Activated CD4-positive, alpha-beta T cell treated with anti-CD3 and anti-CD28 coated beads, Interleukin-10, Interleukin-2, amounts not matched to agents 100 ng/mL and 50 ng/mL, durations not matched to agents 16 hours and 8 hours (primary cell): ENCODE results near the gene STK11IP.

Source experiments
- DNase-seq: peaks from one replicate; pipeline ENCODE4 v3.0.0-alpha.2; 2020

Gene STK11IP, protein sequence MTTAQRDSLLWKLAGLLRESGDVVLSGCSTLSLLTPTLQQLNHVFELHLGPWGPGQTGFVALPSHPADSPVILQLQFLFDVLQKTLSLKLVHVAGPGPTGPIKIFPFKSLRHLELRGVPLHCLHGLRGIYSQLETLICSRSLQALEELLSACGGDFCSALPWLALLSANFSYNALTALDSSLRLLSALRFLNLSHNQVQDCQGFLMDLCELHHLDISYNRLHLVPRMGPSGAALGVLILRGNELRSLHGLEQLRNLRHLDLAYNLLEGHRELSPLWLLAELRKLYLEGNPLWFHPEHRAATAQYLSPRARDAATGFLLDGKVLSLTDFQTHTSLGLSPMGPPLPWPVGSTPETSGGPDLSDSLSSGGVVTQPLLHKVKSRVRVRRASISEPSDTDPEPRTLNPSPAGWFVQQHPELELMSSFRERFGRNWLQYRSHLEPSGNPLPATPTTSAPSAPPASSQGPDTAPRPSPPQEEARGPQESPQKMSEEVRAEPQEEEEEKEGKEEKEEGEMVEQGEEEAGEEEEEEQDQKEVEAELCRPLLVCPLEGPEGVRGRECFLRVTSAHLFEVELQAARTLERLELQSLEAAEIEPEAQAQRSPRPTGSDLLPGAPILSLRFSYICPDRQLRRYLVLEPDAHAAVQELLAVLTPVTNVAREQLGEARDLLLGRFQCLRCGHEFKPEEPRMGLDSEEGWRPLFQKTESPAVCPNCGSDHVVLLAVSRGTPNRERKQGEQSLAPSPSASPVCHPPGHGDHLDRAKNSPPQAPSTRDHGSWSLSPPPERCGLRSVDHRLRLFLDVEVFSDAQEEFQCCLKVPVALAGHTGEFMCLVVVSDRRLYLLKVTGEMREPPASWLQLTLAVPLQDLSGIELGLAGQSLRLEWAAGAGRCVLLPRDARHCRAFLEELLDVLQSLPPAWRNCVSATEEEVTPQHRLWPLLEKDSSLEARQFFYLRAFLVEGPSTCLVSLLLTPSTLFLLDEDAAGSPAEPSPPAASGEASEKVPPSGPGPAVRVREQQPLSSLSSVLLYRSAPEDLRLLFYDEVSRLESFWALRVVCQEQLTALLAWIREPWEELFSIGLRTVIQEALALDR

DNA sequence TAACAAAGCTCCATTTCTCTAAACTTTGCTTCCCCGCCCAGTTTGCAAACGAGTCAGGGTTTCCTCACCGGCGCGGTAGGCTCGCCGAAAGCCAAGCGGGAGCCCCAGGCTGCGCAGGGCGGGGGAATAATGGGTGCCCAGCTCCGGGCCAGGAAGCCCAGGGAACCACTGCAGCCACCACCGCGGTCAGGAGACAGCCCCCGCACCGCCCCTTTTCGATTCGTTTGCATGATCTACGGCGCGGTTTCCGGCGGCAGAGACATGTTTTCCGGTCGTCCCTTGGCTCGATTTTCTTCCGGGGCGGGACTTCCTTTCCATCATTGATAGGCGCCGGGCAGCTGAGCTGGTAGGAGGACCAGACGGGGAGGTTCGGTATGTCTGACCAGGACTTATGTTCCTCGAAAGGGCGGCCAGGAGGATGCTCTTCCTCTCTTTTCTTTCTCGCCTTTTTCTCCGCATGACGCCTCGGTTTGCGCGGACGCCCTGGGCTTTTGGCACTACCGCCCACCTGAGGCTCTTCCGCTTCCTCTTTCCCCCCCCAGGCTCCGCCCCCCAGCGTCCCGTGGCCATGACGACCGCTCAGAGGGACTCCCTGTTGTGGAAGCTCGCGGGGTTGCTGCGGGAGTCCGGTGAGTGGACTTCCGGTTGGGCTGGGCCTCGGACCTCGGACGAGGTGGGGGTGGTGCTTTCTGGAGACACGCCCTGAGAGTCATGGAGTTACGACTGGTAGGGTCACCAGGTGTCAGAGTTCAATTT, at the start of gene STK11IP:
Gene STK11IP, plus strand, starts transcription at position 306 of the 756 bp plus-strand sequence. Its CDS starts 263 bp downstream, at position 569.
- DNase-seq: peak; percentile 93

- DNase-seq: no peak
Observed at GRCh38 chr2:219548990-219549389, 48.7 kb upstream of the STK11IP start.

DNA sequence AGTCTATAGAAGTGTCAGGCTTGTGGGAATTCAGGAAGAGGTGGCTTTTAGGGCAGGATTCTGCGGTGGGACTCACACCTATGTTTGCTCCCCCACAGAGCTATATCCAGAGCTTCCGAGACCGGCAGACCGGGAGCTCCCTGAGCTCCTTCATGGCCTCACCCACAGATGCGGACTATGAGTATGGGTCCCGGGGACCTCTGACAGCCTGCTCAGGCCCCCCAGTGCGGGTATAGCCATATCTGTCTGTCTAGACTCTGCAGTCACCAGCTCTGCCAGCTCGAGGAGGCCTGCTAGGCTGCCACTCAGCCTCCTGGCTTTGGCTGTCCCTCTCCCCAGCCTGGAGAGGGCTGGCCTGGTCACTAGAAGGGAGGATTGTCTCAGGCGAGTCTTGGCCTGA, 48.0 kb upstream of the STK11IP start:
- DNase-seq: no peak

DNA sequence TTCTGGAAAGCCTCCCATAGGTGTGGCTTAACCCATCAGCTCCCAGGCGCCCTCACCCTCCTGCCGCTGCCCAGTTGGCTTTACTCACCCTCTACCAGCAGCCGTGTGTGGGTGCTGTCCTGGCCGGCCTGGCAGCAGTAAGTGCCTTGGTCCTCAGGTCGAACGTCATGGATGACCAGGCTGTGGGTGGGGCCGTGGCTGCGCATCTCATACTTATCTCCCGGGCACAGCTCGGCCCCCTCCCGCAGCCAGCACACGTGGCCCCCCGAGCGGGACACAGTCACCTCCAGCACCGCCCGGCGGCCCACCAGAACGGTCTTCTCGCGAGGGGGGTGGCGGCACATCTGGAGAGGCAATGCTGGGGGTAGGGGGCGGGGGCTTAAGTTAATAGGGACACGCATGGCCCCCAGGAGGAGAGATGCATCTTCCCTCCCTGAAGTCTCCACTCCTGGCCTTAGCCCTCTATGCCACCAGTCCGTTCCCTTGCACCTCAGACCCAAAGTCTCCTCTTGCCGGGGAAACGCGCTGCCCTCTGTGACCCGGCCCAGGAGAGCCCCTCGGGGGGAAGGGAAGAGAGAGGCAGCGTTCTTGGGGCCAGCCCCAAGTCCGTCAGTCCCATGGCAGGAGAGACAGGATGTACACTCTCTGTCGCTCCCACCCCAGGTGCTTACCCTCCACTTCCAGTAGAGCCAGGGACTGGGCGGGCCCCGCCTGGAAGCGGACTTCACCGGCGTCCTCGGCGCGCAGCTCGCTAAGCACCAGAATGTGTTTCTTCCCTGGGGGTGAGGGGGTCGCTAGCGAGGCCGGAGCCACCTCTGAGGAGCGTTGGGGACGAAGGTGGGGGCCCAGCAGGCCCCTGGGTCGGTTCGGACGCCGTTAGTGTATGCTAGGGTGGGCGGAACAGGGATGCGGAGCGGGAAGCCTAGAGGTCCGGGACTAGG, 45.9 kb upstream of the STK11IP start:
- peak; percentile 5 for DNase-seq

- DNase-seq: peak; percentile 80
Observed at GRCh38 chr2:219552382-219553167, 45.1 kb upstream of the STK11IP start.

GRCh38 chr2:219553168-219553417, 44.6 kb upstream of the STK11IP start:
- DNase-seq: no peak

GRCh38 chr2:219553463-219553963, 44.1 kb upstream of the STK11IP start:
- DNase-seq: no peak

GRCh38 chr2:219554350-219554749, 43.3 kb upstream of the STK11IP start:
- no peak for DNase-seq

DNA sequence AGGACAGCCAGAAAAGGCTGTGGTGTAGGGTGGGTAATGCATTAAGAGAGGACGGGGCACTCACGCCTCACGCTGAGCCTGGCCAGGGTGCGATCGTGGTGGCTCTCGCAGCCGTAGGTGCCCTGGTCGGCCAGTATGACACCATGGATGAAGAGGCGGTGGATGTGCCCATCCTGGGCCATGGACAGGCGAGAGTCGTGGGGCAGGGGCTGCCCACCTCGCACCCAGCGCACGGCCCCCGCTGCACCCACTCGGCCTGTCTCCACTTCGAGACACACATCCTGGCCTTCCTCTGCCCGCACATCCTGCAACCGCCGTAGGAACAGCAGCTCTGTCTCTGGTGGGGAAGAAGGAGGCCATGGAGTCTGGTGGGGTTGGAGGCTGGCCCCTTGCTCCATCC, 41.7 kb upstream of the STK11IP start:
- DNase-seq: no peak

GRCh38 chr2:219556413-219556812, 41.2 kb upstream of the STK11IP start:
- no peak for DNase-seq

GRCh38 chr2:219557320-219557719, 40.3 kb upstream of the STK11IP start:
- no peak for DNase-seq

DNA sequence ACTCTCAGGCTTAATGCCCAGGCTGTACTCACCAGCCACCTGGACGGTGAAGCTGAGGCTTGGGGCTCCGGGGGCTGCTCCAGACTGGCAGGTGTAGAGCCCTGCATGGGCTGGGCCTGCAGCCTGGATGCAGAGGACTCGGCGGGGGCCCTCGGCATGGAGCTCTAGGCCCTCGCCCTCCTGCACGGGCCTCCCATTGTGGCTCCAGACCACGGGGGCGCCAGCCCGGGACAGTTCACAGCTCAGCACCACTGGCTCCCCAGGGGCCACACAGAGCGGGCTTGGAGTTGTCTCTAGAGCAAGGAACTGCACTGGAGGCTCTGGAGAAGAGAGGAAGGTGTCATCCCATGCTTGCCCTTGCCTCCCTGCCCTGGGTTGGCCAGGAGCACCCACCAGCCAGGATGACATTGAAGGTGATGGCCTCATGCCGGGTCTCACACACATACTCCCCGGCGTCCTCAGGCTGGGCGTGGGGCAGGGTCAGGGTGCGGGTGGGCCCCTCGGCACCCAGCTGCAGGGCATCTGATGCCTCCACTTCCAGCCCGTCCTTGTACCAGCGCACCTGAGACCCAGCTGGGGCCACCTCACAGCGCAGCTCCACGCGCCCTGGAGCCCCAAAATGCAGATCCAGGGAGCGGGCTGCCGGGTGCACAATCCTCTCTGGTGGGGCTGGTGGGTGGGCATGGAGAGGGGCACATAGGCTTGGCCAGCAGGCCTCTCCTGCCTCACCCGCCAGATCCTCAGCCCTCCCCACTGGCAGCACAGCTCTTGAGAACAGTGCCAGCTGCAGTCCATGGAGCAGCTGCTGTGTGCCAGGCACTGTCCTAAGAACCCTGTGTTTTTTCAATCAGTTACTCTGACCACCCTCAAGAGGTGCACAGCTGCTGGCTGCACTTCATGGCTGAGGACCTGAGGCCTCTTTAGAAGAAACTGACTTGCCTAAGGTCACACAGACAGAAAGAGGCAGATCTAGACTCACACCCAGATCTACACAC, 39.6 kb upstream of the STK11IP start:
- no peak for DNase-seq

- no peak for DNase-seq
Observed at GRCh38 chr2:219559156-219559915, 38.3 kb upstream of the STK11IP start.

DNA sequence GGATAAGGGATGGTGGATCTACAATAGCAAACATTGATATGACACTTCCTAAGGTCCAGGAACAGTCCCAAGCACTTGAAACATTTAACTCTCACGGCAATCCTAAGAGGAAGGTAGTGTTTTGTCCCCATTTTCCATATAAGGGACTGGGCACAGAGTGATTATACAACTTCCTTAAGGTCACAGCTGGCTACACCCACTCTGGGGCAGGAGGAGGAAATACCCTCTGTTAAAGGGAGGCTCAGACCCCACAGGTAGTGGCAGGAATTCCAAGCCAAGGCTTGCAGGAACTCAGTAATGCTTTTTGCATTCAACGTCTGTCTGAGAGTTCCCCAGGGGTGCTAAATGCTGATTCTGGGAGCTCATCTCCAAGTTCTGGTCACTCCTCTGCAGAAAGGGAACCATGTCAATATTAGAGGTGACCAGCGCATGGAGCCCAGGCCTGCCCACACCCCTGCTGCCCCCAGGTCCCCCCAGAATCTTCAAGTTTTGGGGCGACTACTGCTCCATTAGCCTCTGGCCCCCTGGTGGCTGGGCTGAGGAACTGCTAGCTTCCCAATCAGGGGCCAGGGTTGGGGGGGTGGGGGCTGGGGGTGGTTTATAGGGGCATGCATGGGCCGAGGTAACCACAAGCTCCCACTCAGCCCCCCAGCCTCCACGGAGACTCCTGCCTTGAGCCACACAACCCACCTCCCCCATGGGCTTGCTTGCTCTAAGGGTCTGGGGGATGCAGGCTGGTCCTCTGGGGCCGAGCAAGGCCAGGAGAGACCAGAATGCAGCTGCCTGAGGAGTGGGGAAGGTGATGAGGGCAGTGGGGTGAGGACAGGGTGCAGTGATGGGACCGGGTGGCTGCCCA, 37.4 kb upstream of the STK11IP start:
- no peak for DNase-seq

GRCh38 chr2:219560893-219561178, 36.8 kb upstream of the STK11IP start:
- no peak for DNase-seq

DNA sequence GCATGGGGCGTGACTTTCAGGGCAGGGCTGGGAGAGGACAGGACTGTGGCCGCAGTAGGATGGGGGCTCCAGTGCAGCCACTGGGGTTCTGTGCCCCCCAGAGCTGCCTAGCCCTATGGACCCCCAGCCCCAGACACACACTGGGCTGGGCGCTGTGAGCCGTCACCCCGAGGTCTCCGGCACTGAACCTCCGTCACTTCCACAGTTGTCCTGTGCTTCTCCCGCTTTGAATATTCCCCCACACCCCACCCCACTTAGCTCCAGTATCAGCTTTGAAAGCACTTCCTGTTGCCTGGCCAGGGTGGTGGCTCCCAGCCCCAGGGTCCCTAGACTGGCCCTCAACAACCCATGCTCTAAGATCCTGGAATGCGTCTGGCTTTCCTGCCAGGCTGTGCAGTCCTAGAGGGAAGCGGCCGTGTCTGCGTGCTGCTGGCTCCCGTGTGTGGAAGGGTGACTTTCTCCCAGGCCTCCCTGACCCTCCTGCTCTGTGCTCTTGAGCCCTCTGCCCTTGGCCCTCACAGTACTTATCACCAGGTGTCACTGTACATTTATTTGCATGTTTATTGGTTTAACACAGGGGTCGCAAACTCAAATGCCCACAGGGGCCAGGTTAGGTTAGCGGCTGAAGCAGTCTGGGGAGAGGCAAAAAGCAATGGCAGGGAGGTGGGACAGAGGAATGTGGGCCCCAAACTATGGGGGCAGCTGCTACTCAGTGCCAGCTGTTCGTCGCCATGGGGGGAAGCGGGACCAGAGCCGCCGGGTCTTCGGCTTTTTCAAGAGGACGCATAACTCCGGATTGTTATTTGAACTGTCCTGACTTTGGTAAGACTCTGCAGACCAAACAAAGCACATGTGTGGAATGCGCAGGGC, 36.2 kb upstream of the STK11IP start:
- no peak for DNase-seq
